ENCODE data around the gene FAM76A. TPM values are rescaled to one million over a fixed set of nuclear protein-coding genes. Genes with fewer than 3 reads are reported as not detected.

The FAM76A gene
- polyA plus RNA-seq, 3 donors, result 12.6 to 13.6 (median 12.9) TPM

GRCh38 chr1:27719286-27720251, 6.2 kb upstream of the FAM76A start:
- DNase-seq (ENCODE audit: low read depth in 3 of 3, low spot score in 2 of 3), result no peak

- peak in 2 of 3 donors; percentile 9 to 26 for DNase-seq (ENCODE audit: low read depth in 3 of 3, low spot score in 2 of 3)
Measured at GRCh38 chr1:27724961-27725373, 794 bp upstream of the FAM76A start.

GRCh38 chr1:27726173-27727044, 648 bp downstream of the FAM76A start:
- DNase-seq (ENCODE audit: low read depth in 3 of 3, low spot score in 2 of 3), result peak in 2 of 3 donors; percentile 42 to 47

- no peak for DNase-seq (ENCODE audit: low read depth in 3 of 3, low spot score in 2 of 3)
Measured at GRCh38 chr1:27727126-27727525, 1.4 kb downstream of the FAM76A start.

GRCh38 chr1:27736252-27736651, 10.5 kb downstream of the FAM76A start:
- DNase-seq (ENCODE audit: low read depth in 3 of 3, low spot score in 2 of 3), result no peak

GRCh38 chr1:27741121-27741520, 15.4 kb downstream of the FAM76A start:
- no peak for DNase-seq (ENCODE audit: low read depth in 3 of 3, low spot score in 2 of 3)

GRCh38 chr1:27744556-27744955, 18.8 kb downstream of the FAM76A start:
- DNase-seq (ENCODE audit: low read depth in 3 of 3, low spot score in 2 of 3), result no peak

GRCh38 chr1:27745466-27745865, 19.7 kb downstream of the FAM76A start:
- no peak for DNase-seq (ENCODE audit: low read depth in 3 of 3, low spot score in 2 of 3)

GRCh38 chr1:27752360-27752759, 26.6 kb downstream of the FAM76A start:
- DNase-seq (ENCODE audit: low read depth in 3 of 3, low spot score in 2 of 3), result peak in 1 of 3 donors; percentile 63

GRCh38 chr1:27755286-27755685, 29.5 kb downstream of the FAM76A start:
- DNase-seq (ENCODE audit: low read depth in 3 of 3, low spot score in 2 of 3), result no peak

GRCh38 chr1:27755865-27756264, 30.1 kb downstream of the FAM76A start:
- no peak for DNase-seq (ENCODE audit: low read depth in 3 of 3, low spot score in 2 of 3)

GRCh38 chr1:27759236-27759635, 33.5 kb downstream of the FAM76A start:
- no peak for DNase-seq (ENCODE audit: low read depth in 3 of 3, low spot score in 2 of 3)

- no peak for DNase-seq (ENCODE audit: low read depth in 3 of 3, low spot score in 2 of 3)
Measured at GRCh38 chr1:27760426-27760825, 34.7 kb downstream of the FAM76A start.

- DNase-seq (ENCODE audit: low read depth in 3 of 3, low spot score in 2 of 3), result no peak
Measured at GRCh38 chr1:27762033-27762432, 36.3 kb downstream of the FAM76A start.

- DNase-seq (ENCODE audit: low read depth in 3 of 3, low spot score in 2 of 3), result no peak
Measured at GRCh38 chr1:27763358-27763757, 37.6 kb downstream of the FAM76A start.

GRCh38 chr1:27770293-27770830, 44.6 kb downstream of the FAM76A start:
- no peak for DNase-seq (ENCODE audit: low read depth in 3 of 3, low spot score in 2 of 3)

GRCh38 chr1:27772036-27772931, 46.5 kb downstream of the FAM76A start:
- no peak for DNase-seq (ENCODE audit: low read depth in 3 of 3, low spot score in 2 of 3)

- DNase-seq (ENCODE audit: low read depth in 3 of 3, low spot score in 2 of 3), result peak; percentile 95 to 98 (median 98)
Measured at GRCh38 chr1:27772932-27773825, 47.4 kb downstream of the FAM76A start, which contains the start of gene STX12. Gene STX12, plus strand, starts transcription at chr1:27773219. Its CDS starts 89 bp downstream, at chr1:27773308.

All from right renal cortex interstitium (tissue), 3 donors.